GM23338 (cell line): ENCODE results near the gene CLDN17. TPM values are rescaled to one million over a fixed set of nuclear protein-coding genes. Genes with fewer than 3 reads are reported as not detected.

Experiments used
- ATAC-seq: fragments of 200-7000 bp; cut with Tn5 transposase; 3 replicates; pipeline ENCODE4 v1.9.1; 2020
- DNase-seq: peaks from one replicate; pipeline ENCODE4 v3.0.0-alpha.2; 2015; ENCODE audit warnings: low spot score
- H2AFZ ChIP-seq: fragments of 200-600 bp; sonication (generic); 2 replicates; pipeline ENCODE4 v1.8.0; 2016; ENCODE audit warnings: antibody characterized with exemption, mild to moderate bottlenecking, moderate library complexity
- H3F3A ChIP-seq: fragments of 200-600 bp; sonication (generic); replicated peaks from 2 replicates; pipeline ENCODE4 v1.8.0; 2017; ENCODE audit warnings: antibody characterized with exemption, mixed run types, low read depth
- H3K27ac ChIP-seq: fragments of 200-600 bp; sonication (generic); 2 replicates; pipeline ENCODE4 v1.6.1; 2016; ENCODE audit warnings: low read depth
- H3K27me3 ChIP-seq: fragments of 200-600 bp; sonication (generic); 2 replicates; pipeline ENCODE4 v1.8.0; 2016; ENCODE audit warnings: mild to moderate bottlenecking, mixed run types, moderate library complexity; ENCODE audit not compliant: insufficient read depth
- H3K36me3 ChIP-seq: fragments of 200-600 bp; sonication (generic); 2 replicates; pipeline ENCODE4 v1.8.0; 2016; ENCODE audit warnings: mild to moderate bottlenecking; ENCODE audit not compliant: insufficient read depth
- H3K4me1 ChIP-seq: fragments of 200-600 bp; sonication (generic); 2 replicates; pipeline ENCODE4 v1.8.0; 2016; ENCODE audit warnings: mild to moderate bottlenecking, moderate library complexity; ENCODE audit not compliant: insufficient read depth
- H3K4me2 ChIP-seq: fragments of 200-600 bp; sonication (generic); 2 replicates; pipeline ENCODE4 v1.7.1; 2017; ENCODE audit warnings: mixed run types
- H3K4me3 ChIP-seq: fragments of 200-600 bp; sonication (generic); 2 replicates; pipeline ENCODE4 v1.6.1; 2016; ENCODE audit warnings: mixed run types
- H3K79me2 ChIP-seq: fragments of 200-600 bp; sonication (generic); replicated peaks from 2 replicates; pipeline ENCODE4 v1.8.0; 2017; ENCODE audit warnings: mild to moderate bottlenecking; ENCODE audit not compliant: insufficient read depth
- H3K9me2 ChIP-seq: fragments of 200-600 bp; sonication (generic); 2 replicates; pipeline ENCODE4 v1.8.0; 2017; ENCODE audit not compliant: insufficient read depth
- H4K20me1 ChIP-seq: fragments of 200-600 bp; sonication (generic); replicated peaks from 2 replicates; pipeline ENCODE4 v1.8.0; 2017; ENCODE audit warnings: mild to moderate bottlenecking; ENCODE audit not compliant: insufficient read depth
- H3K27ac Mint-ChIP-seq: 2 replicates; pipeline ENCODE4 v1.8.0; 2020; ENCODE audit warnings: inconsistent platforms, mild to moderate bottlenecking, moderate library complexity, mixed read lengths
- H3K27me3 Mint-ChIP-seq: 3 replicates; pipeline ENCODE4 v1.8.0; 2022; ENCODE audit warnings: low read depth, mild to moderate bottlenecking, moderate library complexity, mixed read lengths, inconsistent platforms; ENCODE audit not compliant: insufficient read depth, poor library complexity
- H3K36me3 Mint-ChIP-seq: 3 replicates; pipeline ENCODE4 v1.8.0; 2021; ENCODE audit warnings: low read depth, mild to moderate bottlenecking, inconsistent platforms, moderate library complexity, mixed read lengths
- H3K4me1 Mint-ChIP-seq: 3 replicates; pipeline ENCODE4 v1.8.0; 2020; ENCODE audit warnings: mild to moderate bottlenecking, inconsistent platforms, mixed read lengths
- H3K4me3 Mint-ChIP-seq: 3 replicates; pipeline ENCODE4 v1.8.0; 2021; ENCODE audit warnings: moderate library complexity, mild to moderate bottlenecking, inconsistent platforms, mixed read lengths
- H3K9me3 Mint-ChIP-seq: 3 replicates; pipeline ENCODE4 v1.8.0; 2020; ENCODE audit warnings: moderate library complexity, mild to moderate bottlenecking, inconsistent platforms, mixed read lengths
- CREB1 ChIP-seq: fragments of 250-450 bp; sonication (Bioruptor Pico); IDR thresholded peaks from 2 replicates; pipeline ENCODE4 v1.5.0; 2020; ENCODE audit warnings: low read depth, mild to moderate bottlenecking, moderate library complexity
- CTCF ChIP-seq, 2 experiments: fragments of 200-600 bp in 1 of 2; sonication (generic) in 1 of 2; conservative IDR thresholded peaks; 2 replicates each; pipeline versions ENCODE4 v1.5.1 to v1.6.1; 2016 to 2017; ENCODE audit warnings: antibody characterized with exemption in 2 of 2, low read depth in 2 of 2, mild to moderate bottlenecking in 2 of 2, moderate library complexity in 1 of 2
- ETS1 ChIP-seq: IDR thresholded peaks from 2 replicates; pipeline ENCODE4 v1.6.1; 2016; ENCODE audit warnings: antibody characterized with exemption
- EZH2 ChIP-seq: fragments of 200-600 bp; sonication (generic); IDR thresholded peaks from one replicate; pipeline ENCODE4 v1.8.0; 2017; ENCODE audit warnings: antibody characterized with exemption, mild to moderate bottlenecking, low read depth; ENCODE audit not compliant: unreplicated experiment
- EZH2phosphoT487 ChIP-seq: fragments of 200-600 bp; sonication (generic); IDR thresholded peaks from one replicate; pipeline ENCODE4 v1.8.1; 2018; ENCODE audit warnings: antibody characterized with exemption; ENCODE audit not compliant: unreplicated experiment
- JUNB ChIP-seq: IDR thresholded peaks from one replicate; pipeline ENCODE4 v1.6.1; 2016; ENCODE audit warnings: antibody characterized with exemption; ENCODE audit not compliant: unreplicated experiment
- NANOG ChIP-seq: IDR thresholded peaks from 2 replicates; pipeline ENCODE4 v1.6.1; 2016; ENCODE audit warnings: antibody characterized with exemption, borderline replicate concordance
- POLR2AphosphoS5 ChIP-seq: IDR thresholded peaks from 2 replicates; pipeline ENCODE4 v1.6.1; 2016; ENCODE audit warnings: antibody characterized with exemption, low read depth
- REST ChIP-seq: IDR thresholded peaks from one replicate; pipeline ENCODE4 v1.6.1; 2018; ENCODE audit warnings: antibody characterized with exemption; ENCODE audit not compliant: unreplicated experiment
- STAT1 ChIP-seq: IDR thresholded peaks from one replicate; pipeline ENCODE4 v1.6.1; 2016; ENCODE audit warnings: antibody characterized with exemption; ENCODE audit not compliant: unreplicated experiment
- ZNF114 ChIP-seq: fragments of 250-450 bp; sonication (Bioruptor Pico); IDR thresholded peaks from 2 replicates; pipeline ENCODE4 v1.5.0; 2020; ENCODE audit warnings: mild to moderate bottlenecking, moderate library complexity
- ZNF331 ChIP-seq: fragments of 250-450 bp; sonication (Bioruptor Pico); IDR thresholded peaks from 2 replicates; pipeline ENCODE4 v1.5.0; 2020; ENCODE audit warnings: low read depth, mild to moderate bottlenecking, moderate library complexity
- ZNF462 ChIP-seq: fragments of 250-450 bp; sonication (Bioruptor Pico); IDR thresholded peaks from 2 replicates; pipeline ENCODE4 v1.5.0; 2020; ENCODE audit warnings: mild to moderate bottlenecking, moderate library complexity
- polyA plus RNA-seq: library from polyadenylated mRNA; unstranded; fragments of >200 nt; fragmentation: Nextera tagmentation; extraction: Ambion mirVana; gene quantifications from 2 replicates; pipeline ENCODE4 v1.2.1, GENCODE V29; 2016
- total RNA-seq: library from RNA; depleted of rRNA; stranded (reverse); fragments of >200 nt; shearing (Covaris generic); gene quantifications from 2 replicates; pipeline ENCODE4 v1.2.3, GENCODE V29; 2014

The CLDN17 gene
- total and polyA plus RNA-seq, 2 experiments from 2014 or later: not detected

- Histone ChIP-seq H3K4me2 (no peak overlapping the region), H2AFZ (no peak overlapping the region), H4K20me1 (no peaks in the 10 kb centered on the region), H3K27ac (no peak overlapping the region), H3K27me3 (no peaks in the 10 kb centered on the region), H3K79me2 (no peaks in the 10 kb centered on the region), H3F3A (no peaks in the 10 kb centered on the region), H3K36me3 (no peaks in the 10 kb centered on the region), H3K4me1 (peaks cover 4% of the 10 kb centered on the region; the same call in 1 of the 2 replicates), H3K4me3 (no peak overlapping the region), H3K9me2 (peaks cover 6% of the 10 kb centered on the region; the same call in 1 of the 2 replicates)
- Mint-ChIP-seq H3K4me1 (peaks cover 13% of the 10 kb centered on the region), H3K27me3 (no peaks in the 10 kb centered on the region), H3K27ac (no peak overlapping the region), H3K4me3 (no peak overlapping the region), H3K36me3 (no peaks in the 10 kb centered on the region), H3K9me3 (no peaks in the 10 kb centered on the region; the same call in 2 of the 3 replicates)
- no peak for ATAC-seq
- DNase-seq: no peak
- TF ChIP-seq ZNF331 (no peak), EZH2 (no peak), REST (no peak), POLR2AphosphoS5 (no peak), ETS1 (no peak), ZNF114 (CRISPR knock-in tag) (no peak), CREB1 (CRISPR knock-in tag) (no peak), CTCF (conservative IDR thresholded peaks at IDR 0.05; ENCODE audit: low read depth in 2 of 2) (no peak), STAT1 (no peak), ZNF462 (CRISPR knock-in tag) (no peak), NANOG (no peak), JUNB (no peak), EZH2phosphoT487 (no peak)
Measured at GRCh38 chr21:30138483-30138882, 28.1 kb downstream of the CLDN17 start.
